Right renal pelvis (tissue), 4 donors: ENCODE measurements around the gene TUBA8. TPM values are rescaled to one million over a fixed set of nuclear protein-coding genes. Genes with fewer than 3 reads are reported as not detected.
"Not testable (repeated sequence)": the region's sequence is repeated elsewhere in the genome, so short reads cannot be mapped to it uniquely, and the experiment has no call there.

Source experiments
- DNase-seq, 4 donors: peaks; one replicate each; pipeline ENCODE4 v3.0.0-alpha.2; 2013; ENCODE audit warnings: low read depth in 4 of 4, low spot score in 3 of 4, missing footprints in 1 of 4
- polyA plus RNA-seq, 4 donors: library from polyadenylated mRNA; unstranded; fragments of 120-200 nt; gene quantifications; one replicate each; pipeline ENCODE4 v1.2.1, GENCODE V29; 2013; ENCODE audit not compliant: insufficient read length in 4 of 4

The TUBA8 gene
- polyA plus RNA-seq, 4 donors = 2.6 to 3.7 (median 3.2) TPM

GRCh38 chr22:18103527-18104269 lies 6.9 kb upstream of the TUBA8 start:
- no peak for DNase-seq

GRCh38 chr22:18104566-18104965 lies 6.0 kb upstream of the TUBA8 start:
- no peak for DNase-seq

- not testable (repeated sequence) for DNase-seq
These were observed 4.6 kb upstream of the TUBA8 start for GRCh38 chr22:18105981-18106380.

GRCh38 chr22:18106550-18107341 lies 3.9 kb upstream of the TUBA8 start:
- not testable (repeated sequence) for DNase-seq

- no peak for DNase-seq
These were observed 2.4 kb upstream of the TUBA8 start for GRCh38 chr22:18108187-18108586.

- no peak for DNase-seq
These were observed 1.0 kb upstream of the TUBA8 start for GRCh38 chr22:18109410-18110193.

- no peak for DNase-seq
These were observed 547 bp downstream of the TUBA8 start for GRCh38 chr22:18110954-18111758.

GRCh38 chr22:18111759-18112330 lies 1.2 kb downstream of the TUBA8 start:
- DNase-seq = no peak

GRCh38 chr22:18112440-18112839 lies 1.8 kb downstream of the TUBA8 start:
- no peak for DNase-seq

- no peak for DNase-seq
These were observed 3.2 kb downstream of the TUBA8 start for GRCh38 chr22:18113680-18114394.

GRCh38 chr22:18114495-18114894 lies 3.9 kb downstream of the TUBA8 start:
- no peak for DNase-seq

GRCh38 chr22:18114976-18115652 lies 4.5 kb downstream of the TUBA8 start:
- no peak for DNase-seq

- DNase-seq = no peak
These were observed 5.3 kb downstream of the TUBA8 start for GRCh38 chr22:18115906-18116371.

GRCh38 chr22:18116634-18117033 lies 6.0 kb downstream of the TUBA8 start:
- no peak for DNase-seq

- DNase-seq = no peak
These were observed 7.8 kb downstream of the TUBA8 start for GRCh38 chr22:18118345-18118915.

GRCh38 chr22:18119409-18120110 lies 9.0 kb downstream of the TUBA8 start:
- no peak for DNase-seq

- DNase-seq = no peak
These were observed 10.2 kb downstream of the TUBA8 start for GRCh38 chr22:18120857-18121256.

GRCh38 chr22:18121506-18121905 lies 10.9 kb downstream of the TUBA8 start:
- DNase-seq = no peak
